GM18520 (cell line): ENCODE data around the gene SMARCD1.
"Not testable (repeated sequence)": the region's sequence is repeated elsewhere in the genome, so short reads cannot be mapped to it uniquely, and the experiment has no call there.

Experiments
- ATAC-seq: cut with Tn5 transposase; IDR thresholded peaks from one replicate; pipeline ENCODE4 v1.9.1; 2021; ENCODE audit not compliant: unreplicated experiment

The SMARCD1 gene

DNA sequence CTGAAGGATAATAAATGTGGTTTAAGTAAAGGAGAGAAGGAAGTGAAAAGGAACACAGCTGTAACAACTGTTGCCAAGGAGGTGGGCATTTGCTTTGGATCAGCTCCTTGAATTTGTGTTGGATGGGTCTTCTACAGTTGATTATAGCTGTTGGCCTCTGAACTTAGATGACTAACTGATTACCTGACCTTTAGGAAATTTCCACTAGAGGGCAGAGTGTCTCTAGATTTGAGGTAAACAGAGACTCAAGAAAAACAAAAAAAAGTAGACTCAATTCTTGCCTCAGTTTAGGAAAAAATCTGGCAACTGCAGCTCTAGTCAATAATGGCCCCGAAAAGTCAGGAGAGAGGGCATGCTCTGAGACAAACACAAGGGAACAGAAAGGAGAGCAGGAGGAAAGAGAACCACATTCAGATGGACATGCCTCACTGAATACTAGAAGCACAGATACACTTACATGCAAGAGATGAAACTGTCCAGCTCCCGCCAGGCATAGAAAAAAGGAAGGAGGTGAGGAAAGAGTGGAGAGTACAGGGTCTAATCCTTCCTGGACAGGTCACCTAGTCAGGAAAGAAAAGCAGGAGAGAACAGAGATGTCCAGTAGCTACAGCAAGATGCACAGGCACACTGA lies 47.5 kb downstream of the SMARCD1 start:
- no peak for ATAC-seq

- no peak for ATAC-seq
Observed at GRCh38 chr12:50142993-50143392, 57.9 kb downstream of the SMARCD1 start.

DNA sequence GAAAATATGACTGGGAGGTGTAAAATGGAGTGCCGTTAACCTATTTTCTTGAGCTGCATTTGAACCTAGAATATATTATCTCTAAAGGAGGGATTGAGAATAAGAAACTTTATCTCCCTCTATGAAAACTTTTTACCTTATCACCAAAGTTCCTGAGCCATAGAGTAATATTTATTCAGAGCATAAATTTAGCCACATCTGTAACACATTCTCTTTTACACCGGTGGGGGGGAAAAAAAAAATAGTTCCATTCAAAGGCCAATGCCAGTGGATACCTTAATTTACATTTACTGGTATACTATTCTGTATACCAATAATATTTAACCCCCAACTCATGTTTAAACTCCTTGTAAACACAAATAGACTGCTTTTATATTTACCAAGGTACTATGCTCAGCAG lies 60.3 kb downstream of the SMARCD1 start:
- no peak for ATAC-seq

DNA sequence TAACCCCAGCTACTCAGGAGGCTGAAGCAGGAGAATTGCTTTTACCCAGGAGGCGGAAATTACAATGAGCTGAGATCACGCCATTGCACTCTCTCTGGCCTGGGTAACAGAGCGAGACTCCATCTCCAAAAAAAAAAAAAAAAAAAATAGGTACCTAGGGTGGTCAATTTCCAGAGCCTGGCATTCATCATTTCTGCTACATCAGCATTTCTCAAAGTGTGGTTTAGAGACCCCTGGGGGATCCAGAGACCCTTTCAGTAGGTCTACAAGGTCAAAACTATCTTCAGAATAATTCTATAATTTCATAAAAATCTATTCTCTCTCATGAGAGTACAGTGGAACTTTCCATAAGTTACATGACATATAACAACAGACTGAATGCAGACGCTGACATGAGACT lies 62.1 kb downstream of the SMARCD1 start:
- no peak for ATAC-seq

DNA sequence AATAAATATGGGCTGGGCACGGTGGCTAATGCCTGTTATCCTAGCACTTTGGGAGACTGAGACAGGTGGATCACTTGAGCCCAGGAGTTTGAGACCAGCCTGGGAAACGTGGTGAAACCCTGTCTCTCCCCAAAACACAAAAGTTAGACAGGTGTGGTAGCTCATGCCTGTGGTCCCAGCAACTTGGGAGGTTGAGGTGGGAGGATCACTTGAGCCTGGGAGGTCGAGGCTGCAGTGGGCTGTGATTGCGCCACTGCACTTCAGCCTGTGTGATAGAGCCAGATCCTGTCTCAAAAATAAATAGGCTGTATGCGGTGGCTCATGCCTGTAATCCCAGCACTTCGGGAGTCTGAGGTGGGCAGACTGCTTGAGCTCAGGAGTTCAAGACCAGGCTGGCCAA lies 62.9 kb downstream of the SMARCD1 start:
- ATAC-seq: not testable (repeated sequence)

- no peak for ATAC-seq
Observed at GRCh38 chr12:50149311-50149710, 64.2 kb downstream of the SMARCD1 start.
